Amniotic stem cell (primary cell): ENCODE measurements around the gene DCDC2B.
"Not testable (repeated sequence)": the region's sequence is repeated elsewhere in the genome, so short reads cannot be mapped to it uniquely, and the experiment has no call there.

ENCODE experiments used
- DNase-seq: peaks from one replicate; lab custom pipeline; 2025; lab: John Stamatoyannopoulos, UW

Gene DCDC2B

DNA sequence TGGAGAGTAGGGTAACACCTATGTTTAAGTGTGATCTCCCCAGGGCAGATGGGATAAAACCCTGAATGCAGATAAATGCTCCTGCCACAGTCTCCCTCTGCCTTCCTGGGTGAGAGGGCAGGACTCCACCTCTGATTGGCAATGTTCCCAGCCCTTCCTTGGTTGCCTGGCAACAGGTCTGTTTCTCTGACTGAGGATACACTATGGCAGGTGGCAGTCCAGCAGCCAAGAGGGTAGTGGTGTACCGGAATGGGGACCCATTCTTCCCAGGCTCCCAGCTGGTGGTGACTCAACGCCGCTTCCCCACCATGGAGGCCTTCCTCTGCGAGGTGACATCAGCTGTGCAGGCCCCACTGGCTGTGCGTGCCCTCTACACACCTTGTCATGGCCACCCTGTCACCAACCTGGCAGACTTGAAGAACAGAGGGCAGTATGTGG lies at the start of gene DCDC2B:
DCDC2B (plus strand) TSS at position 199 of the 438 bp plus-strand sequence; CDS start at position 204, 5 bp downstream.
- DNase-seq: no peak

GRCh38 chr1:32159189-32159588 lies 49.7 kb upstream of the DCDC2B start:
- DNase-seq: no peak

GRCh38 chr1:32163405-32163804 lies 45.5 kb upstream of the DCDC2B start:
- DNase-seq: no peak

DNA sequence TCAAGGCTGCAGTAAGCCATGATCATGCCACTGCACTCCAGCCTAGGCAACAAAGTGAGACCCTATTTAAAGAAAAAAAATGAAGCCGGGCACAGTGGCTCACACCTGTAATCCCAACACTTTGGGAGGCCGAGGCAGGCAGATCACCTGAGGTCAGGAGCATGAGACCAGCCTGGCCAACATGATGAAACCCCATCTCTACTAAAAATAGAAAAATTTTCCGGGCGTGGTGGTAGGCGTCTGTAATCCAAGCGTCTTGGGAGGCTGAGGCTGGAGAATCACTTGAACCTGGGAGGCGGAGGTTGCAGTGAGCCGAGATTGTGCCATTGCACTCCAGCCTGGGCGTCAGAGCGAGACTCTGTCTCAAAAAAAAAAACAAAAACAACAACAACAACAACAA lies 43.3 kb upstream of the DCDC2B start:
- DNase-seq: not testable (repeated sequence)

GRCh38 chr1:32170991-32171390 lies 37.9 kb upstream of the DCDC2B start:
- no peak for DNase-seq

DNA sequence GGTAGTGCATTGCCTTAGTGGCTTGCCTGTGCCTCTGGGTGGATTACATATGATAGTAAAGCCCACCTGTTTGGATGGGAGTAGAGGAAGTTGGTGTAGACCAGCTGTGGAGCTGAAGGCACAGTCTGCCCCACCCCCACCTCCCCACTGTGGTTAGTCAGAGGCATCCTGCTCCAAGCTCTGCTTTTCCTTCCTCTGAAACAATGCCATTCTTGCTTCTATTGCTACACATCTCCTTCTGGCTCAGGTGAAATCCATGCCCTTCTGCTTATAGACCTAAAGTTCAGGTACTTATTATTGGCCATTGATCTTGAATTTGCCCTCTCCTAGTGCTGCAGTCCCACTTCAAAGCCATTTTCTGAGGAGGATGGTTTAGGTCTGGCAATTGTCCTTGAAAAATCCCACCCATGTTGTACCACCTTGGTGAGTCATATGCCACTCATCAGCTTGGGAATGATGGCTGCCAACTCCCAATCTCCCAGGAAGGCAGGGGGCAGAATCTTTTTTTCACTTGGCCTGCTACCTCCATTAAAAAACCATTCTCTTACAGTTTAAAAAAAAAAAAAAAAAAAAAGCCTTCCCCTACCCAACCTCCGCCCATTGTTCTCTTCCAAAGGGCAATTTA lies 36.2 kb upstream of the DCDC2B start:
- DNase-seq: no peak

GRCh38 chr1:32178380-32179192 lies 30.3 kb upstream of the DCDC2B start:
- DNase-seq: no peak

- DNase-seq: no peak
Measured at GRCh38 chr1:32179193-32179442, 29.8 kb upstream of the DCDC2B start.

DNA sequence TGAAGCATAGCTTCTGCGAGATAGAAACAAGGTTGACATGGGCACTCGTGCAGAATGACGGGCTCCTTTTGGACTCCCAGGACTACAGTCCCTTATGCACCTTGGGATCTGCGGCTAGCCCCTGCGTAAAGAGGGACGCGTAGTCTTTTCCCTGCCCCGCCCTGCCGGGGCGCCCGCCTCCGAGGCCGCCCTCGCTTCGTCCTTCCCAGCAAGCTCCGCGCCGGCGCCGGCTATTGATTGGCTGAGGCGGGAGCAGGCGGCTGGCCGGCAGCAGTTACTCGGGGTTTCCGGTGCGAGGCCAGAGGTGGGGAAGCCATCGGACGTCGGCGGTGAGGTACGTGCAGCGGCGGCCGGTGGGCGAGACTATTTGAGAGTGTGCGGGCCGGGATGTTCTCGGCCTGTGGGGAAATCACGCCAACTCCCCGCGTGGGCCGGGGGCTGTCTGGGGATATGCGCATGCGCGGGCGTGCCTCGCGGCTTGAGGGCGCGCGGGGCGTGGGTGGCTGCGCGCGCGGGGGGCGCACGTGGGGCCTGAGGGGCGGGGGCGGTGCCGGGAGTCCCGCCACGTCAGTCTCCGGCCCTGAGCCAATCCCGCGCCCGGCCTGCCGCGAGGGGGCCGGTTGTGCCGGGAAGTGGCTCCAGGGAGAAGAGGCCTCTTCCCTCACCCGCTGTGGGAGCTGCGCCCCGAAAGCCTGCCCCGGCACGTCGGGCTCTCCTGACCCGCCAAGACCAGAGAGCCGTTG lies 29.3 kb upstream of the DCDC2B start, which contains the start of gene TXLNA:
TXLNA (plus strand) TSS at position 233 of the 743 bp plus-strand sequence. CDS start 671 bp downstream, outside the sequence.
- DNase-seq: peak; percentile 83

DNA sequence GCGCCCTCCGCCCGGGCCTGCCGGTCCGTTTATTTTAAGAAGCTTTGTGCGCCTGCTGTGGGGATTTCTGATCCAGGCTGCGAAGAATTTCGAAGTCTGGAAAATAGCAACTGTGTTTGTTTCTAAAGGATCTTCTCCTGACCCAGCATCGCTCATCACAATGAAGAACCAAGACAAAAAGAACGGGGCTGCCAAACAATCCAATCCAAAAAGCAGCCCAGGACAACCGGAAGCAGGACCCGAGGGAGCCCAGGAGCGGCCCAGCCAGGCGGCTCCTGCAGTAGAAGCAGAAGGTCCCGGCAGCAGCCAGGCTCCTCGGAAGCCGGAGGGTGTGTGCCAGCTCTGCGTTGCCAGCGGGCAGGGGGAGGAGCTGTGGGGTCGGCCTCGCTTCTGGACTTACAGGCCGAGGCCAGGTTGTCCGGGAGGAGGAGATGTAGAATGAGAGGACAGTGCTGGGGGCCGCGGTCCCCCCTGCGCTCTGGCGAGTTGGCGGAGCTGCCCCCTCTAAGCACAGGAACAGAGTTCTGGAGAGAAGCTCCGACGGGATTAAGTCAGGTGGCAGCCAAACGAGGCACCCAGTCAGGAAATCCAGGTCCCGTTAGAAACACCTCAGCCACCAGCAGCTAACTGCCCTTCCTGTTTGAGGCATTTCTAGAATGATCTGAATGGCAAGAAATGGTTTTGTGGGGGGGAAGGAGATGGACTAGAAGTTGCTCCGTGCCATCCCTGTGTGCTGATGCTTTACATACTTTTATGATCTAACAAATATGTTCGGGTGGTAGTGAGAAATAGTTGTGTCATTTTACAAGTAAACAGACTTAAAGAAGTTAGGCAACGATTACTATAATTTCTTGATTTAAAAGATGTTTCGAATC lies 28.5 kb upstream of the DCDC2B start:
- no peak for DNase-seq

- no peak for DNase-seq
Measured at GRCh38 chr1:32181065-32181464, 27.8 kb upstream of the DCDC2B start.

- DNase-seq: no peak
Measured at GRCh38 chr1:32181563-32181962, 27.3 kb upstream of the DCDC2B start.

DNA sequence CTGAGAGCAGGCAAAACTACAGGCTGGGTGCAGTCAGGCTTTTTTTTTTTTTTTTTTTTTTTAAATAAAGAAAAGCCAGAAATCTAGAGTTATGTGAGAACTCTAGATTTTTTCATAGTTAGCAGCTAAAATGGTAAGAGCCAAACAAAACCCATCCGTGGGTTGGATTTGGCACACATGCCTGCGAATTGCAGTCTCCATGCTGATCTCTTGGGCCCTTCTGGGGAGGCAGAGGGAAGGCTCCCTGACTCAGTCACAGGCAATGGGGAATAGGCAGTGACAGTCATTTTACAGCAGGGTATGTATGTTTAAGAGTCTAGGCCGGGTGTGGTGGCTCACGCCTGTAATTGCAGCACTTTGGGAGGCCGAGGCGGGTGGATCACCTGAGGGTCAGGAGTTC lies 26.8 kb upstream of the DCDC2B start:
- DNase-seq: no peak

DNA sequence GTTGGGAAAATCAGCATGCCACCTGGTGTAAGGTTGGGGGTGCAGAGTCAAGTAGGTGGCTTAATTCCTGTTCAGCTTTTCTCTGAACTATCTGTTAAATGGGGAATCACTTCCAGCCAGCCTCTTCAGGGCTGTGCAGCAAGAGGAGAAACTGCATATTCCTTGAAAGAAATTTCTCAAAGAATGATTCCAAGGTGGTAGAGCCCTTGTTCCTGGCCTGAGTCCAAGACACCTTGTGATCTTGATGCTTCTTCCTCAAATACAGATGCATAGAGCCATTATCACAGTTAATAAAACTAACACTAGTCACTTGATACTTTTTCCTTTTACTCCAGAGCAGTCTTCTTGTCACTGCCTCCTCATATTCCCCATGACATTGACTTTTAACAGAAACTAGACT lies 24.2 kb upstream of the DCDC2B start:
- no peak for DNase-seq

GRCh38 chr1:32186077-32186476 lies 22.8 kb upstream of the DCDC2B start:
- no peak for DNase-seq

DNA sequence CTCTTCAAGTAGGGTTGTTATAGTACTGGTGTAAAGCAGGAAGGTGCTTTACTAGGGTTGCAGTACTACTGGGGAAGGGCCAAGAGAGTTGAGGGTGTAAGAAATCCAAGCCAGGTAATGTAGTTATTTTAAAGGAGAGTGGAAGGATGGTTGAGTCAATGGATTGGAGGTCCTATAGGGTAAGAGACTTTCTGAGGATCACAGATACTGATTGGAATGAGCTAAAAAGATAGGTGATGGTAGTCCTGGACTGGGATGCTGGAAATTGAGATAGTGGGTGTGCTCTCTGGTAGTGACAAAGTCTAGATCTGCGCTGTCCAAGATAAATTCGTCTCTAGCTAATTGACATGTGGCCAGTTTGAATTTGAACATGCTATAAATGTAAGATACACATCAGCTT lies 22.4 kb upstream of the DCDC2B start:
- DNase-seq: no peak

GRCh38 chr1:32187850-32188249 lies 21.0 kb upstream of the DCDC2B start:
- DNase-seq: no peak

- DNase-seq: no peak
Measured at GRCh38 chr1:32192220-32192948, 16.5 kb upstream of the DCDC2B start.

DNA sequence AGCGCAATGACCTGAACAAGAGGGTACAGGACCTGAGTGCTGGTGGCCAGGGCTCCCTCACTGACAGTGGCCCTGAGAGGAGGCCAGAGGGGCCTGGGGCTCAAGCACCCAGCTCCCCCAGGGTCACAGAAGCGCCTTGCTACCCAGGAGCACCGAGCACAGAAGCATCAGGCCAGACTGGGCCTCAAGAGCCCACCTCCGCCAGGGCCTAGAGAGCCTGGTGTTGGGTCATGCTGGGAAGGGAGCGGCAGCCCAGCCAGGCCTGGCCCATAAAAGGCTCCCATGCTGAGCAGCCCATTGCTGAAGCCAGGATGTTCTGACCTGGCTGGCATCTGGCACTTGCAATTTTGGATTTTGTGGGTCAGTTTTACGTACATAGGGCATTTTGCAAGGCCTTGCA lies 13.9 kb upstream of the DCDC2B start:
- no peak for DNase-seq

DNA sequence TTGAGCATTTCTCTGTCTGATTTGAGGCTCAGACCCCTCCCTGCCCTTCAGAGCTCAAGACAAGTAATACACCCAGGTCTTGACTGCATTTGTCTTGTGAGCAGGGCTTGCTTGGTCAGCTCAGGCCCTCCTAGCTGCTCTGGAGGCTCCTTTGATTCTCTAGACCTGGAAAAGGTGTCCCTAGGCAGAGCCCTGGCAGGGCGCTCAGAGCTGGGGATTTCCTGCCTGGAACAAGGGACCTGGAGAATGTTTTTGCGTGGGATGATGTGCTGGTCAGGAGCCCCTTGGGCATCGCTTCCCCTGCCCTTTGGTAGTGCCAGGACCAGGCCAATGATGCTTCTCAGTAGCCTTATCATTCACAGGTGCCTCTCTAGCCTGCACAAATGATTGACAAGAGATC lies 13.4 kb upstream of the DCDC2B start:
- no peak for DNase-seq
